ENCODE data around the gene MGAT5B. TPM values are rescaled to one million over a fixed set of nuclear protein-coding genes. Genes with fewer than 3 reads are reported as not detected.

Gene MGAT5B
- total RNA-seq, 1 donor from 2014 or later = 5.1 TPM

DNA sequence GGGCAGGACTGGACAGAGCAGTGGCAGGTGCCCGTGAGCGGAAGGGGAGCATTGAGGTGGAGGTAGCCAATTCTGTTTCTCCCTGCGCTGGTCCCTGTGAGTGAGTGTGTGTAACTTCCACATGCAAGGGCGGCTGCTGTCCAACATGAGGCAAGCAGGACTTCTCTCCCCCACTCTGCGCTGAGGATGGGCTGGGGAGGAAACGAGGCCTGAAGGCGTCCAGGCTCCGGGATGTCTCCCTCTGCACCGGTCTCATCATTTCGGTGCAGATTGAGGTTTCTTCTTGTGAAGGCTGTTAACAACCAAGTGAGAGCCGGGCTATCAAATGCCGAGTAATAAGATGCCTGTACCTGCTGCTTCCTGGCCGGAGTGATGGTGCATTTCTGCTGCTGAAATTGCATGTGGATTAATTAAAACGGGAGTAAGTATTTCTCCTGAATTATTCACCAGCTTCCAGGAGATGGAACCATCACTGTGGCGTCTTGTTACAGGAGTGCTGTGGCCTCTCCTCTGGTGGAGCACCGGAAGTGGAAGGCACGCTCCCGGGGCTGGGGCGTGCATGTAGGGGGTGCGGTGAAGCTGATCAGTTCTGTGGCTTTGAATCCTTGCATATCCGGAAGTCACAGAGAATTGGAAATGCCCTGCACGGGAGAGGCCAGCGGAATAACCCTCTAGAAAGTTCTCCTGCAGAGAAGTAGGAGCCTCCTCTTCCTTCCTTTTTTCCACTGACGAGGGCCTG, 41.7 kb upstream of the MGAT5B start:
- H3K36me3 ChIP-seq (ENCODE audit: control insufficient read depth, insufficient read depth, low read length) = no peaks in the 10 kb centered on the region
- TF ChIP-seq, protein P1, sequence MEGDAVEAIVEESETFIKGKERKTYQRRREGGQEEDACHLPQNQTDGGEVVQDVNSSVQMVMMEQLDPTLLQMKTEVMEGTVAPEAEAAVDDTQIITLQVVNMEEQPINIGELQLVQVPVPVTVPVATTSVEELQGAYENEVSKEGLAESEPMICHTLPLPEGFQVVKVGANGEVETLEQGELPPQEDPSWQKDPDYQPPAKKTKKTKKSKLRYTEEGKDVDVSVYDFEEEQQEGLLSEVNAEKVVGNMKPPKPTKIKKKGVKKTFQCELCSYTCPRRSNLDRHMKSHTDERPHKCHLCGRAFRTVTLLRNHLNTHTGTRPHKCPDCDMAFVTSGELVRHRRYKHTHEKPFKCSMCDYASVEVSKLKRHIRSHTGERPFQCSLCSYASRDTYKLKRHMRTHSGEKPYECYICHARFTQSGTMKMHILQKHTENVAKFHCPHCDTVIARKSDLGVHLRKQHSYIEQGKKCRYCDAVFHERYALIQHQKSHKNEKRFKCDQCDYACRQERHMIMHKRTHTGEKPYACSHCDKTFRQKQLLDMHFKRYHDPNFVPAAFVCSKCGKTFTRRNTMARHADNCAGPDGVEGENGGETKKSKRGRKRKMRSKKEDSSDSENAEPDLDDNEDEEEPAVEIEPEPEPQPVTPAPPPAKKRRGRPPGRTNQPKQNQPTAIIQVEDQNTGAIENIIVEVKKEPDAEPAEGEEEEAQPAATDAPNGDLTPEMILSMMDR (IDR thresholded peaks at IDR 0.05; ENCODE audit: insufficient read depth, low read length, poor library complexity, severe bottlenecking) = no peak
- DNase-seq (ENCODE audit: low read depth) = no peak
- H3K27me3 ChIP-seq (ENCODE audit: control insufficient read depth, insufficient read depth, low read length) = peaks cover 14% of the 10 kb centered on the region
- no peak overlapping the region for H3K4me3 ChIP-seq (ENCODE audit: low read depth, low read length)

DNA sequence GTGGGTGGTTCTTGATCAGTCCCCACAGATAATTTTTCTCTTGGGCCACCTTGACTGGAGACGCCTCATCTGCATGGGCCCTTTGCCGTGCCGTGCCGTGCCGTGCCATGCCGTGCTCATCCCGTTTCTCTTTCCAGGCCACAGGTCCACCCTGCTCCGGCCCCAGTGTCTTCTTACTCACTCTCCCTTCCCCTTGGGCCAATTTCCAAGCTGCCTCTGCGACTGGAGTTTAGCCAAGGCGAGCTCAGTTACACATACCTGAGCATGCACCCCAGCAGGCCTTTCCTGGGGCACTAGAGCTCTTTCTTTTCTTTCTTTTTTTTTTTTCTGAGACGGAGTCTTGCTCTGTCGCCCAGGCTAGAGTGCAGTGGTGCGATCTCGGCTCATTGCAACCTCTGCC, 40.5 kb upstream of the MGAT5B start:
- no peak for DNase-seq (ENCODE audit: low read depth)
- peaks cover 14% of the 10 kb centered on the region for H3K27me3 ChIP-seq (ENCODE audit: control insufficient read depth, insufficient read depth, low read length)
- no peak overlapping the region for H3K4me3 ChIP-seq (ENCODE audit: low read depth, low read length)
- H3K36me3 ChIP-seq (ENCODE audit: control insufficient read depth, insufficient read depth, low read length) = no peaks in the 10 kb centered on the region
- TF ChIP-seq, protein P1 (IDR thresholded peaks at IDR 0.05; ENCODE audit: insufficient read depth, low read length, poor library complexity, severe bottlenecking) = no peak

DNA sequence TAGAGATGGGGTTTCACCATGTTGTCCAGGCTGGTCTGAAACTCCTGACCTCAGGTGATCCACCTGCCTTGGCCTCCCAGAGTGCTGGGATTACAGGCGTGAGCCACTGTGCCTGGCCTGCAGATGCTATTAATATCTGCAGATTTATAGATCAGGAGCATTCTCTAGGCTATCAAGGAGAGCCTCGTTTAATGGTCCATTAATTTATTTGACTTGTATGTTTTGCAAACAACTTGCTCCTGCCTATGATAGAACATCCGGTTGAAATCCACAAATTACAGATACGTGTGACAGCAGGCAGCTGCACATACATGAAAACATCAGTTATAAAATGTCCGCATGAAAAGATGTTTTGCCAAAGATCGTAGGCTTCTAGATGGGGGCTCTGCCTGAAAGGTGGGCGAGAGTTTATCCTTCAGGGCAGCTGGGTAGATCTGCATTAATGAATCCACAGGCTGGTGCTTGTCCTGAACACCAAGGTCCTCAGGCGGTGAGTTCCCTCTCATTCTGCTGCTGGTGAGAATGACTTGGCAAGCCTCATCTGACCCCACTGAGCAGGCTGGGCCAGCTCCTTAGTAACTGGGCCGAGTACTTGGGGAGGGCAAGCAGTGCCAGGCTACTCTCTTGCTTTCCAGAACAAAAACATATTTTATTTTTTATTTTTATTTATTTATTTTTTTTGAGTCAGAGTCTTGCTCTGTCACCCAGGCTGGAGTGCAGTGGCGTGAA, 37.1 kb upstream of the MGAT5B start:
- H3K36me3 ChIP-seq (ENCODE audit: control insufficient read depth, insufficient read depth, low read length) = no peaks in the 10 kb centered on the region

DNA sequence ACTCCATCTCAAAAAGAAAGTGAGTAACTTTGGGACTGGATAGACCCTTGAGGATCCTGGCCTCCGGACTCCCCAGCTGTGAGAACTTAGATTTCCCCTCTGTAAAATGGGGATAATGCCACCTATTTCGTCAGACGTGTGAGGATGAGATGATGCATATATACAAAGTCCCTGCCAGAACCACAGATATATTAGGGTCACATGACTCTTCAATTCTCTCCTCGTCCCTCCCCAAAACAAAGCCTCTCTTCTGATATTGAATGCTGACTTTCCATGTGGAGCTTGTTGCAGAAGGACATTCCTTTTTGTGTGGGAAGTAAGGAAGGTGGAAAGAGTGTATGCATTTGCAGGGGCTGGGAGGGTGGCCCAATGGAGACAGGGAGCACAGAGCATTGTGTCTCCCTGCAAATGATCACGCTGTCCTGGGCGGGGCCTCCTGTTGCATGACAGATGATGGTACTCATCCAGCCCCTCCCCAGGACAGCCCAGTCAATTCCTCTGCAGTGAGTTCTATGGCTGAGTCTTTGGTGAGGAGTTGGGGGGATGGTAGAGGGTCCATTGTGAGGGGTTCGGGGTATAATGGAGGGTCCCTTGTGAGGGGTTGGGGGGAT, 35.1 kb upstream of the MGAT5B start:
- Histone ChIP-seq H3K4me3 (ENCODE audit: low read depth, low read length) (no peak overlapping the region), H3K36me3 (ENCODE audit: control insufficient read depth, insufficient read depth, low read length) (no peaks in the 10 kb centered on the region), H3K27me3 (ENCODE audit: control insufficient read depth, insufficient read depth, low read length) (peaks cover 5% of the 10 kb centered on the region)
- no peak for DNase-seq (ENCODE audit: low read depth)
- TF ChIP-seq, protein P1 (IDR thresholded peaks at IDR 0.05; ENCODE audit: insufficient read depth, low read length, poor library complexity, severe bottlenecking) = no peak

More for the DNA sequence above, 37.1 kb upstream of the MGAT5B start:
- DNase-seq (ENCODE audit: low read depth) = no peak
- no peak overlapping the region for H3K4me3 ChIP-seq (ENCODE audit: low read depth, low read length)
- peaks cover 14% of the 10 kb centered on the region for H3K27me3 ChIP-seq (ENCODE audit: control insufficient read depth, insufficient read depth, low read length)
- TF ChIP-seq, protein P1 (IDR thresholded peaks at IDR 0.05; ENCODE audit: insufficient read depth, low read length, poor library complexity, severe bottlenecking) = no peak

DNA sequence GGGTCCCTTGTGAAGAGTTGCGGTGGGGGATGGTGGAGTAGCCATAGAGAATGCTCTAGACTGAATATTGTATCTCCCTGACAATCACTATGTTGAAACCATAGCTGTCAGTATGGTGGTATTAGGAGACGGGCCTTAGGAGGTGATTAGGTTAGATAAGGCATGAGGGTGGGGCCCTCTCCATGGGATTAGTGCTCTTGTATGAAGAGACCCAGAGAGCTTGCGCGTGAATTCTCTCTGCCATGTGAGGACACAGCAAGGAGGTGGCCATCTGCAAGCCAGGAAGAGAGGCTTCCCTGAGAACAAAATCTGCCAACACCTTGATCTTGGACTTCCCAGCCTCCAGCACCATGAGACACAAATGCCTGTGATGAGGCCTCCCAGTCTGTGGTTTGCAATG, 34.5 kb upstream of the MGAT5B start:
- TF ChIP-seq, protein P1 (IDR thresholded peaks at IDR 0.05; ENCODE audit: insufficient read depth, low read length, poor library complexity, severe bottlenecking) = no peak
- DNase-seq (ENCODE audit: low read depth) = no peak
- Histone ChIP-seq H3K27me3 (ENCODE audit: control insufficient read depth, insufficient read depth, low read length) (peaks cover 5% of the 10 kb centered on the region), H3K36me3 (ENCODE audit: control insufficient read depth, insufficient read depth, low read length) (no peaks in the 10 kb centered on the region), H3K4me3 (ENCODE audit: low read depth, low read length) (no peak overlapping the region)

Measured in kidney epithelial cell (primary cell).